CD4-positive, alpha-beta T cell (primary cell): Measurements from ENCODE around the gene FAM186B. TPM values are rescaled to one million over a fixed set of nuclear protein-coding genes. Genes with fewer than 3 reads are reported as not detected.

ENCODE experiments used
- ATAC-seq: fragments of 200-7000 bp; cut with Tn5 transposase; one replicate; pipeline ENCODE4 v1.10.0; 2022; ENCODE audit warnings: mild to moderate bottlenecking; ENCODE audit not compliant: poor library complexity
- CTCF ChIA-PET: fragments of 350-600 bp; sonication (Branson Sonifier 250); formaldehyde crosslinking; loops from one replicate; lab custom pipeline; 2021; ENCODE audit warnings: antibody characterized with exemption, inconsistent platforms; lab: Charles Lee
- POLR2A ChIA-PET: fragments of 350-600 bp; sonication (Branson Sonifier 250); formaldehyde crosslinking; loops from one replicate; lab custom pipeline; 2021; ENCODE audit warnings: antibody characterized with exemption, inconsistent platforms; lab: Charles Lee
- DNase-seq, 14 experiments: peaks; one replicate each; pipeline ENCODE4 v3.0.0-alpha.2; 2013 to 2020; ENCODE audit warnings: mixed read lengths in 2 of 14
- H3K27ac ChIP-seq, 2 donors: one replicate each; pipeline versions ENCODE4 v1.5.1 to v1.7.0; 2013; ENCODE audit warnings: low read length in 2 of 2, low read depth in 1 of 2, mild to moderate bottlenecking in 1 of 2
- H3K27me3 ChIP-seq, 2 experiments: 1 replicate in 1 of 2; 2 replicates in 1 of 2; pipeline versions ENCODE4 v1.6.1 to v1.7.0; 2013; ENCODE audit warnings: low read length in 2 of 2, control low read depth in 1 of 2, mild to moderate bottlenecking in 1 of 2, moderate library complexity in 1 of 2; ENCODE audit not compliant: insufficient read depth in 2 of 2, control insufficient read depth in 1 of 2
- H3K36me3 ChIP-seq: one replicate; pipeline ENCODE4 v1.6.1; 2013; ENCODE audit warnings: low read length, control low read depth; ENCODE audit not compliant: insufficient read depth
- H3K4me1 ChIP-seq: one replicate; pipeline ENCODE4 v1.6.1; 2013; ENCODE audit warnings: low read length, control low read depth; ENCODE audit not compliant: insufficient read depth
- H3K4me3 ChIP-seq: one replicate; pipeline ENCODE4 v1.5.1; 2013; ENCODE audit warnings: mild to moderate bottlenecking, low read length, moderate library complexity
- H3K9me3 ChIP-seq, 2 experiments: 1 replicate in 1 of 2; 2 replicates in 1 of 2; pipeline versions ENCODE4 v1.6.1 to v1.7.0; 2013; ENCODE audit warnings: low read length in 2 of 2, mild to moderate bottlenecking in 2 of 2, control low read depth in 1 of 2, moderate library complexity in 1 of 2; ENCODE audit not compliant: control insufficient read depth in 1 of 2, insufficient read depth in 1 of 2
- H3K27ac Mint-ChIP-seq: one replicate; pipeline ENCODE4 v1.8.0; 2020; ENCODE audit warnings: mixed read lengths
- H3K27me3 Mint-ChIP-seq: one replicate; pipeline ENCODE4 v1.8.0; 2021; ENCODE audit warnings: mixed read lengths
- H3K36me3 Mint-ChIP-seq: one replicate; pipeline ENCODE4 v1.8.0; 2021; ENCODE audit warnings: low read depth, mixed read lengths
- H3K4me1 Mint-ChIP-seq: one replicate; pipeline ENCODE4 v1.8.0; 2021; ENCODE audit warnings: low read depth, mixed read lengths
- H3K4me3 Mint-ChIP-seq: one replicate; pipeline ENCODE4 v1.8.0; 2020; ENCODE audit warnings: mild to moderate bottlenecking, mixed read lengths
- H3K9me3 Mint-ChIP-seq: one replicate; pipeline ENCODE4 v1.8.0; 2020; ENCODE audit warnings: mixed read lengths
- intact Hi-C, 2 experiments: fragments of 100-400 bp; cut with DNase I in 1 of 2; cut with micrococcal nuclease in 1 of 2; formaldehyde crosslinking; loops; one replicate each; pipeline versions ENCODE4 v1.15.1 to v1.9.0; 2023 to 2025; cut with DNase I, micrococcal nuclease
- total RNA-seq, 174 experiments: library from RNA in 2 of 174; stranded (reverse) in 2 of 174; gene quantifications; one replicate each; pipeline ENCODE4 v1.2.3 and lab custom pipeline; 2021 to 2026
- TF ChIP-seq, protein P1 (sequence below): fragments of 200-600 bp; IDR thresholded peaks from one replicate; pipeline ENCODE4 v1.8.0; 2022; ENCODE audit warnings: antibody characterized with exemption, mild to moderate bottlenecking

The FAM186B gene
- total RNA-seq, 2 experiments from 2014 or later, result 0.64 to 0.74 TPM

- POLR2A ChIA-PET, result no interaction called here
- Mint-ChIP-seq H3K4me1 (peaks cover 6% of the 10 kb centered on the region), H3K27ac (no peak overlapping the region), H3K27me3 (no peaks in the 10 kb centered on the region), H3K4me3 (no peak overlapping the region), H3K36me3 (peaks cover 37% of the 10 kb centered on the region), H3K9me3 (no peaks in the 10 kb centered on the region)
- no peaks in the 10 kb centered on the region for H3K9me3 ChIP-seq
- TF ChIP-seq, protein P1, sequence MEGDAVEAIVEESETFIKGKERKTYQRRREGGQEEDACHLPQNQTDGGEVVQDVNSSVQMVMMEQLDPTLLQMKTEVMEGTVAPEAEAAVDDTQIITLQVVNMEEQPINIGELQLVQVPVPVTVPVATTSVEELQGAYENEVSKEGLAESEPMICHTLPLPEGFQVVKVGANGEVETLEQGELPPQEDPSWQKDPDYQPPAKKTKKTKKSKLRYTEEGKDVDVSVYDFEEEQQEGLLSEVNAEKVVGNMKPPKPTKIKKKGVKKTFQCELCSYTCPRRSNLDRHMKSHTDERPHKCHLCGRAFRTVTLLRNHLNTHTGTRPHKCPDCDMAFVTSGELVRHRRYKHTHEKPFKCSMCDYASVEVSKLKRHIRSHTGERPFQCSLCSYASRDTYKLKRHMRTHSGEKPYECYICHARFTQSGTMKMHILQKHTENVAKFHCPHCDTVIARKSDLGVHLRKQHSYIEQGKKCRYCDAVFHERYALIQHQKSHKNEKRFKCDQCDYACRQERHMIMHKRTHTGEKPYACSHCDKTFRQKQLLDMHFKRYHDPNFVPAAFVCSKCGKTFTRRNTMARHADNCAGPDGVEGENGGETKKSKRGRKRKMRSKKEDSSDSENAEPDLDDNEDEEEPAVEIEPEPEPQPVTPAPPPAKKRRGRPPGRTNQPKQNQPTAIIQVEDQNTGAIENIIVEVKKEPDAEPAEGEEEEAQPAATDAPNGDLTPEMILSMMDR, result no peak
- H3K4me1 ChIP-seq, result peaks cover 9% of the 10 kb centered on the region
- intact Hi-C loops, result loop anchor here in 1 of 2 experiments (5.0 kb wide), 1 partner anchor 35 kb away; no protein-coding TSS in a partner anchor
- no peak overlapping the region for H3K4me3 ChIP-seq
- H3K27ac ChIP-seq, result no peak overlapping the region
- CTCF ChIA-PET, result no interaction called here
- H3K36me3 ChIP-seq, result peaks cover 17% of the 10 kb centered on the region
- no peaks in the 10 kb centered on the region for H3K27me3 ChIP-seq
- ATAC-seq (no peak), DNase-seq (no peak)
Measured at GRCh38 chr12:49582201-49582600, 23.2 kb downstream of the FAM186B start.

GRCh38 chr12:49580572-49581535, 24.6 kb downstream of the FAM186B start:
- POLR2A ChIA-PET, result interaction anchor here (1.0 to 1.8 kb wide), 2 partner anchors 41 to 222 kb away, joined by 3 to 6 read pairs; no protein-coding TSS in a partner anchor
- Mint-ChIP-seq H3K4me3 (no peak overlapping the region), H3K27me3 (no peaks in the 10 kb centered on the region), H3K4me1 (peaks cover 6% of the 10 kb centered on the region), H3K27ac (no peak overlapping the region), H3K36me3 (peaks cover 31% of the 10 kb centered on the region), H3K9me3 (no peaks in the 10 kb centered on the region)
- H3K36me3 ChIP-seq, result peaks cover 14% of the 10 kb centered on the region
- no peaks in the 10 kb centered on the region for H3K27me3 ChIP-seq
- no peaks in the 10 kb centered on the region for H3K9me3 ChIP-seq
- no peak overlapping the region for H3K4me3 ChIP-seq
- TF ChIP-seq, protein P1, result peak; percentile 66
- H3K4me1 ChIP-seq, result peaks cover 9% of the 10 kb centered on the region
- DNase-seq (peak; percentile 24 to 73 (median 46)), ATAC-seq (peak; percentile 84)
- H3K27ac ChIP-seq, result no peak overlapping the region
- intact Hi-C loops, result loop anchor here (1.0 to 5.0 kb wide), 4 partner anchors 36 to 223 kb away; partner anchors contain the start of gene PRPF40B (in 1 of the 2)
- CTCF ChIA-PET, result interaction anchor here (0.6 to 3.3 kb wide), 13 partner anchors 10 to 258 kb away, joined by 3 to 20 read pairs (median 4); partner anchors contain the start of genes PRPF40B and TROAP

GRCh38 chr12:49578471-49579112, 26.8 kb downstream of the FAM186B start:
- Histone ChIP-seq H3K9me3 (no peaks in the 10 kb centered on the region), H3K4me1 (peaks cover 9% of the 10 kb centered on the region), H3K27me3 (no peaks in the 10 kb centered on the region), H3K36me3 (peaks cover 10% of the 10 kb centered on the region), H3K27ac (no peak overlapping the region), H3K4me3 (no peak overlapping the region)
- Mint-ChIP-seq H3K9me3 (no peaks in the 10 kb centered on the region), H3K4me3 (no peak overlapping the region), H3K27ac (no peak overlapping the region), H3K4me1 (peaks cover 6% of the 10 kb centered on the region), H3K36me3 (peaks cover 27% of the 10 kb centered on the region), H3K27me3 (no peaks in the 10 kb centered on the region)
- DNase-seq (no peak), ATAC-seq (no peak)
- POLR2A ChIA-PET, result no interaction called here
- TF ChIP-seq, protein P1, result no peak
- intact Hi-C loops, result no loop called here
- CTCF ChIA-PET, result interaction anchor here (3.3 kb wide), 1 partner anchor 221 kb away, joined by 20 read pairs; no protein-coding TSS in a partner anchor
